ENCODE data around the gene RASGEF1C.

RASGEF1C gene

DNA sequence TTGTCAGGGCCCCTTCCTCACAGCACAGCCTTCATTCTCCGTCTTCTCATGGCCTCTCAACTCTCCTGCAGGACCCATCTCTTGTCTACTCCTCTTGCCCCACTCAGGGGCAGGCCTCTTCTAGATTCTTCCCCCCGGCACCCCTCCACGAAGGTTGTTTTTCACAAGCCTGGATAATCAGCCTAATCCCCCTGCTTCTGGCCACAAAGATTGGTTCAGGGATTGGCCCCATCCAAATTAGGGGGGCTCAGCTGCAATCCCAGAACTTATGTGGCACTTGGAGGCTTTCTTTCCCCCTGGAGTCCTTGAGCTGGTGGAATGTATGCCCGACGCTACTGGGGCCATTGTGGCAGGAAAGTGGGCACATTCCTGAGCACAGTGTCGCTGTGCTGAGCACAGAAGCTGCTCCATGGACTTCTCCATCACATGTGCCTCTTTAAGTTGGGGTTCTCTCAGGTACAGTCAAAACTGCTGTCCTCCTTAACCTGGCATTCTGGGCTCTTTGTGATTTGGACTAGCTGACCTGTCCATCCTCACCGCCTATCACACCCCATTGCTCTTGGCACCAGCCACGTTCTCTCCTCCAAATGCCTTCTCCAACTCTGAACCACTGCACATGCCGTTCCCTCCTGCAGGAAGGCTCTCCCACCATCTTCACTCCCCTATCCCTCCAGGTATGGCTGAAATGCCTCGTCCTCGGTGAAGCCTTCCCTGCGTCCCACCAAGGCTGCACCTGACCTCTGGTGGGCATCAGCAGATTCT is 70.6 kb downstream of the RASGEF1C start:
- in situ Hi-C loops (cut with HindIII; ENCODE audit: low sequenced_read_pairs): no loop called here
- no peak overlapping the region for H3K4me3 ChIP-seq (ENCODE audit: low read depth, low read length)
- no peak for DNase-seq (ENCODE audit: low read depth)

DNA sequence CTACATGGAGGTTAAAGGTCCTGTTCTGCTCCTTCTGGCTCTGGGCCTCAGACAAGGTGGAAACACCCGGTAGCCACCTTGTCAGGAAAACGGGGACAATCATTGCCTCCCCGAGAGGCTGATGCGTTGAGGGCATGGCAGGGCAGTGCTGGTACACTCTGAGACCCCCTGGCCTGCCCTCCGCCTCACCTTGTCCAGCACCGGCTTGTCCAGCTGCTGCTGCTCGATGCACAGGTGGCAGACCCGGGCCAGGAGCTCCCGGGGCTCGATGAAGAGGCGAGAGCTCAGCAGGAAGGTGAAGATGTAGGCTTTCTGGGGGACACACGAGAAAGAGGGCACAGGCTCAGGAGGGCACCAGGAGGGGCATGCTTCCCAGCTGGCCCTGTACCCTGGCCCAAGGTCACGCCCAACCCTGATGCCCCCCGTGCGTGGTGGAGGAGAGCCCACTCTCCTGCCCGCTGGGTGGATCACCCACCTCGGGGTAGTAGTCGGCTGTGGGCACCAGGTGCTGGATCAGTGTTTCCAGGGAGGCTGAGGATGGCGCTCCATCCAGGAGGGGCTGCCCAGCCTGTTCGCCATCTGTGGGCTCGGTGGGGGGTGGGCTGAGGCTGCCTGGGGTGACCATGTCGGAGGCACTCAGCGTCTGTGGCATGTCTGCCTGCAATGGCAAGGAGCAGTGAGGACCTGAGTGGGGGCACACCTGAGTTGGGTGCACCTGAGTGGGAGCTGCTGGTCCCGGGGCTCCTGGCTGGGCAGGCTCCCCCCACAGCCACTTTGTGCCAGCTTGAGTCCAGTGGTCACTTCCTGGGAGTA is 71.4 kb downstream of the RASGEF1C start:
- no peak for DNase-seq (ENCODE audit: low read depth)
- no peak overlapping the region for H3K4me3 ChIP-seq (ENCODE audit: low read depth, low read length)
- in situ Hi-C loops (cut with HindIII; ENCODE audit: low sequenced_read_pairs): no loop called here

More for the DNA sequence above, 70.6 kb downstream of the RASGEF1C start:
- TF ChIP-seq, protein P1, sequence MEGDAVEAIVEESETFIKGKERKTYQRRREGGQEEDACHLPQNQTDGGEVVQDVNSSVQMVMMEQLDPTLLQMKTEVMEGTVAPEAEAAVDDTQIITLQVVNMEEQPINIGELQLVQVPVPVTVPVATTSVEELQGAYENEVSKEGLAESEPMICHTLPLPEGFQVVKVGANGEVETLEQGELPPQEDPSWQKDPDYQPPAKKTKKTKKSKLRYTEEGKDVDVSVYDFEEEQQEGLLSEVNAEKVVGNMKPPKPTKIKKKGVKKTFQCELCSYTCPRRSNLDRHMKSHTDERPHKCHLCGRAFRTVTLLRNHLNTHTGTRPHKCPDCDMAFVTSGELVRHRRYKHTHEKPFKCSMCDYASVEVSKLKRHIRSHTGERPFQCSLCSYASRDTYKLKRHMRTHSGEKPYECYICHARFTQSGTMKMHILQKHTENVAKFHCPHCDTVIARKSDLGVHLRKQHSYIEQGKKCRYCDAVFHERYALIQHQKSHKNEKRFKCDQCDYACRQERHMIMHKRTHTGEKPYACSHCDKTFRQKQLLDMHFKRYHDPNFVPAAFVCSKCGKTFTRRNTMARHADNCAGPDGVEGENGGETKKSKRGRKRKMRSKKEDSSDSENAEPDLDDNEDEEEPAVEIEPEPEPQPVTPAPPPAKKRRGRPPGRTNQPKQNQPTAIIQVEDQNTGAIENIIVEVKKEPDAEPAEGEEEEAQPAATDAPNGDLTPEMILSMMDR (IDR thresholded peaks at IDR 0.05; ENCODE audit: low read depth, low read length, missing control alignments): no peak

DNA sequence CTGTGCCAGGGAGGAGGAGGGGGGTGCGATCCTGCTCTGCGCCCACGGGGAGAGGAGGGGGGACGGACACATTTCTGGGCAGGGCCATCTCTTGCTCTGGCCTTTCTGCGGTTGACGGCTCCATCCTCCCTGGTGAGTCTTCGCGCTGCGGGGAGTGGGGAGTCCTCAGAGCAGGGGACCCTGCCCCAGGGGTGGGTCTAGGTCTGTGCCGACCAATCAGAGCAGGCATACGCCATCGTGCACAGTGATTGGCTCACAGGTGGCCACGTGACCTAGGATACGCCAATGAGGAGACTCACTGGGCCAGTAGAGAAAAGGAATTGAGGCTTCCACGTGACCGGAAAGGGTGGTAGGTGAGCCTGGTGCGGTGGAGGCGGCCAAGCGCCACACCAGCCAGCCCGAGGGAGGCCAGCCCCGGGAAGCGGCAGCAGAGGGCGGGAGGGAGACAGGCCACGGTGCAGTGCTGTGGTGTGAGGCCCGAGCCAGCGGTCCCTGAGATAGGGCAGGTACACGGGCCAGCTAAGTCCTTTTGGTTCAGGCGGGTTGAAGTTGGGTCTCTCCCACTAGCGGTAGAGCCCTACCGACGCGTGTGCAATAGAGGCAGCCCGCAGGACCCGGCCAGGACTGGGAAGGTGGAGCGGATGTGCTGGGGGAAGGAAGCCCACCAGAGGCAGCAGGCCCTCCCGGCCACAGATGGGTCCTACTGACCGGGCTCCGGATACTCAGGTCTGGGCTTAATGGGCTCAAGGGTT is 72.2 kb downstream of the RASGEF1C start:
- no peak for DNase-seq (ENCODE audit: low read depth)
- no peak overlapping the region for H3K4me3 ChIP-seq (ENCODE audit: low read depth, low read length)
- TF ChIP-seq, protein P1 (IDR thresholded peaks at IDR 0.05; ENCODE audit: low read depth, low read length, missing control alignments): no peak
- in situ Hi-C loops (cut with HindIII; ENCODE audit: low sequenced_read_pairs): no loop called here

More for the DNA sequence above, 71.4 kb downstream of the RASGEF1C start:
- TF ChIP-seq, protein P1 (IDR thresholded peaks at IDR 0.05; ENCODE audit: low read depth, low read length, missing control alignments): no peak

DNA sequence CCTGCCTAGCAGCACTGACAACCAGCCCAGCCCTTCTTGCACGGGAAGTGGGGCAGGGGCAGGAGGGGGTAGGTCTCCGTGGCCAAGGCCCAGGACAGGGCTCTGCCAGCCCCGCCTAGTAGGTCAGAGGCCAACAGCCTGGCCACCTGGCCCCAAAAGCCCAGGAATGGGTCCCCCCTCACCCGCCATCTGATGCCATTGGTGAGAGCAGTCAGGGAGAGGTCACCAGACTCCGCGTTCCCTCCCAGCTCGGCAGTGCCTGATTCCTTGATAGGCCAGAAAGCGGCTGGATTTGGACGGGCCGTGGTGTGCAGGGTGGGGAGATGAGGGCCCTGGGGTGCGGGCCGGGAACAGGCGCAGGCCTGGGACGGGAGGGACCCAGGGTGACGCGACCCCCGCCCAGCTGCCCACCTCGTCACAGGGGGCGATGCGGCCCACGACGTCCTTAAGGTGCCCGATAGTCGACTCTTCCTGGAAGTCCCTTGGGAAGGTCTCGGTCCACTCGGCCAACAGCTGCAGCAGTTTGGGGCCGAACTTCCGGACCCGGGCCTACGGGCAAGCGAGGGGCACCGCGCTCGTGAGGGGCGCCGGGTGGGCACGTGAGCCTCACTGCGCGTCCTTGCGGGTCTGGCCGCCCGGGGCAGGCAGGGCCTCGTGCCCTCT is 72.9 kb downstream of the RASGEF1C start:
- DNase-seq (ENCODE audit: low read depth): no peak
- TF ChIP-seq, protein P1 (IDR thresholded peaks at IDR 0.05; ENCODE audit: low read depth, low read length, missing control alignments): no peak
- no peak overlapping the region for H3K4me3 ChIP-seq (ENCODE audit: low read depth, low read length)
- in situ Hi-C loops (cut with HindIII; ENCODE audit: low sequenced_read_pairs): no loop called here

DNA sequence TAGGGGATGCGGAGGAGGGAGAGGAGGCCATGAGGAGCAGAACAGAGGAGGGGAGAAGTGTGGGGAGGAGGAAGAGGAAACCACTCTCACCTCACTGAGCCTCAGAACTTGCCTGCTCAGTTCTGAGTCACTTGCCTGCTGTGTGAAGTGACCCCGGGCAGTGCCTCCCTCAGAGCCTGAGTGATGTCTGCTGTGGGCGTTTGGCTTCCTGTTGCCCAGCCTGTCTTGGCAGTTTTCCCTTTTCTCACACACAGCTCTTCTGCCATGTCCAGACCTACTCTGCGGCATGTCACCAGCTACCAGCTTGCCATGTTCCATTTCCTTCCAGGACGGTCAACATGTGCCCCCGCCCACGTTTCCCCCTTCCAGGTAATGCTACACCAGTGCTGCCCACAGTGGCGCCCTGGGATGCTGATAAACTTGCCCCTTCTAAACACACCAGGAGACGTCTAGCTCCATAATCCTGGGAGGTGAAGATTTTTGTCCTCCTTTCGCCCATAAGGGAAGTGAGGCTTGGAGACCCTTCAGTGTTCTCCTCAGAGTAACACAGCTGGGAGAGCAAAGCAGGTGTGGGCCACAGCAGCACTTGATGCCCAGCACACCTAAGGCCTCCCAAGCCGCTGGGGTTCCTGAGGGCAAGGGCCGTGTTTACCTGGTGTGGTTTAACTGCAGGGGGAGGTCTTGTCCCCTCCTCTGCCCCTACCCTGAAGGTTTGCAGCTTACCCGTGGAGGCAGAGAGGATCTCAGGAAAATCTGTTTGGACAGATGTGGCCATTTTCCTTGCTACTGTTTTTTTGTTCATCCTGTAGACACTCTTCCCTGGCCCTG is 73.7 kb downstream of the RASGEF1C start:
- in situ Hi-C loops (cut with HindIII; ENCODE audit: low sequenced_read_pairs): no loop called here
- no peak for DNase-seq (ENCODE audit: low read depth)
- TF ChIP-seq, protein P1 (IDR thresholded peaks at IDR 0.05; ENCODE audit: low read depth, low read length, missing control alignments): no peak
- no peak overlapping the region for H3K4me3 ChIP-seq (ENCODE audit: low read depth, low read length)

All from astrocyte of the cerebellum (primary cell).